Suprapubic skin (tissue), 3 donors: ENCODE data around the gene KDM6B.

Source experiments
- EP300 ChIP-seq: sonication (generic); formaldehyde crosslinking; IDR thresholded peaks from one replicate; pipeline ENCODE4 v1.6.1; 2017; ENCODE audit warnings: antibody characterized with exemption
- TF ChIP-seq, protein P1 (sequence below), 2 donors: fragments of 200-600 bp in 1 of 2; fragments of 450-650 bp in 1 of 2; sonication (generic) in 1 of 2; IDR thresholded peaks; one replicate each; pipeline ENCODE4 v1.5.1; 2016 to 2019; ENCODE audit warnings: antibody characterized with exemption in 2 of 2, mild to moderate bottlenecking in 1 of 2, moderate library complexity in 1 of 2

DNA sequence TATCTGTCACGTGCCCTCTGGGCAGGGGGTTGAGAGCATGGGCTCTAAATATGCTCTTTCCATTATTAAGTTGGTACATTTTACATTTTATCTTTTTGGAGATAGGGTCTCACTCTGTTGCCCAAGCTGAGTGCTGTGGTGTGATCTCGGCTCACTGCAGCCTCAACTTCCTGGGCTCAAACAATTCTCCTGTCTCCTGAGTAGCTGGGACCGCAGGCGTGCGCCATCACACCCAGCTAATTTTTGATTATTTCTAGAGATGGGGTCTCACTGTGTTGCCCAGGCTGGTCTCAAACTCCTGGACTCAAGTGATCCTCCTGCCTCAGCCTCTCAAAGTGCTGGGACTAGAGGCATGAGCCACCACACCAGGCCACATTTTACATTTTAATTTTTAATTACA is 43.9 kb upstream of the KDM6B start:
- TF ChIP-seq, protein P1, sequence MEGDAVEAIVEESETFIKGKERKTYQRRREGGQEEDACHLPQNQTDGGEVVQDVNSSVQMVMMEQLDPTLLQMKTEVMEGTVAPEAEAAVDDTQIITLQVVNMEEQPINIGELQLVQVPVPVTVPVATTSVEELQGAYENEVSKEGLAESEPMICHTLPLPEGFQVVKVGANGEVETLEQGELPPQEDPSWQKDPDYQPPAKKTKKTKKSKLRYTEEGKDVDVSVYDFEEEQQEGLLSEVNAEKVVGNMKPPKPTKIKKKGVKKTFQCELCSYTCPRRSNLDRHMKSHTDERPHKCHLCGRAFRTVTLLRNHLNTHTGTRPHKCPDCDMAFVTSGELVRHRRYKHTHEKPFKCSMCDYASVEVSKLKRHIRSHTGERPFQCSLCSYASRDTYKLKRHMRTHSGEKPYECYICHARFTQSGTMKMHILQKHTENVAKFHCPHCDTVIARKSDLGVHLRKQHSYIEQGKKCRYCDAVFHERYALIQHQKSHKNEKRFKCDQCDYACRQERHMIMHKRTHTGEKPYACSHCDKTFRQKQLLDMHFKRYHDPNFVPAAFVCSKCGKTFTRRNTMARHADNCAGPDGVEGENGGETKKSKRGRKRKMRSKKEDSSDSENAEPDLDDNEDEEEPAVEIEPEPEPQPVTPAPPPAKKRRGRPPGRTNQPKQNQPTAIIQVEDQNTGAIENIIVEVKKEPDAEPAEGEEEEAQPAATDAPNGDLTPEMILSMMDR (IDR thresholded peaks at IDR 0.05) = no peak
- no peak for TF ChIP-seq EP300
